NOMO-1 (cell line): ENCODE data around the gene NAB1.

Source experiments
- DNase-seq, 2 experiments: peaks; one replicate each; lab custom pipeline; 2025; ENCODE audit not compliant: unreplicated experiment in 2 of 2; lab: John Stamatoyannopoulos, UW

The NAB1 gene

GRCh38 chr2:190636361-190636760 is 12.5 kb upstream of the NAB1 start:
- DNase-seq, result peak in 1 of 2 experiments; percentile 43

- DNase-seq, result no peak
These were observed 11.6 kb upstream of the NAB1 start for GRCh38 chr2:190637281-190637734.

GRCh38 chr2:190637903-190638618 is 10.8 kb upstream of the NAB1 start:
- DNase-seq, result no peak

GRCh38 chr2:190640117-190640516 is 8.8 kb upstream of the NAB1 start:
- no peak for DNase-seq

- no peak for DNase-seq
These were observed 7.4 kb upstream of the NAB1 start for GRCh38 chr2:190641469-190641868.

- DNase-seq, result no peak
These were observed 1.9 kb upstream of the NAB1 start for GRCh38 chr2:190646780-190647522.

- peak; percentile 53 to 85 for DNase-seq
These were observed 421 bp upstream of the NAB1 start for GRCh38 chr2:190648289-190649034.

- peak in 1 of 2 experiments; percentile 71 for DNase-seq
These were observed 1.0 kb downstream of the NAB1 start for GRCh38 chr2:190649798-190650390.

- DNase-seq, result no peak
These were observed 2.5 kb downstream of the NAB1 start for GRCh38 chr2:190651413-190651812.

- no peak for DNase-seq
These were observed 4.3 kb downstream of the NAB1 start for GRCh38 chr2:190653231-190653630.

- no peak for DNase-seq
These were observed 5.0 kb downstream of the NAB1 start for GRCh38 chr2:190653931-190654330.

- DNase-seq, result no peak
These were observed 6.2 kb downstream of the NAB1 start for GRCh38 chr2:190655113-190655512.

- no peak for DNase-seq
These were observed 6.7 kb downstream of the NAB1 start for GRCh38 chr2:190655570-190655969.

- DNase-seq, result no peak
These were observed 7.4 kb downstream of the NAB1 start for GRCh38 chr2:190656301-190656700.

GRCh38 chr2:190657474-190658255 is 8.8 kb downstream of the NAB1 start:
- DNase-seq, result no peak

GRCh38 chr2:190659553-190659952 is 10.7 kb downstream of the NAB1 start:
- DNase-seq, result no peak

- DNase-seq, result no peak
These were observed 13.9 kb downstream of the NAB1 start for GRCh38 chr2:190662754-190663153.

- no peak for DNase-seq
These were observed 14.5 kb downstream of the NAB1 start for GRCh38 chr2:190663348-190663747.

GRCh38 chr2:190663839-190664238 is 15.0 kb downstream of the NAB1 start:
- no peak for DNase-seq

GRCh38 chr2:190664240-190664639 is 15.4 kb downstream of the NAB1 start:
- no peak for DNase-seq
